Limb (tissue), 2 donors: ENCODE measurements around the gene GART.

Source experiments
- DNase-seq, 2 donors: peaks; one replicate each; pipeline ENCODE4 v3.0.0-alpha.2; 2016; ENCODE audit errors: extremely low spot score in 2 of 2

GART gene

GRCh38 chr21:33554236-33554981 is 12.5 kb upstream of the GART start:
- DNase-seq = no peak

- no peak for DNase-seq
Measured at GRCh38 chr21:33552999-33553598, 11.2 kb upstream of the GART start.

- DNase-seq = no peak
Measured at GRCh38 chr21:33552093-33552998, 10.4 kb upstream of the GART start.

GRCh38 chr21:33551664-33552063 is 9.7 kb upstream of the GART start:
- DNase-seq = no peak

- DNase-seq = no peak
Measured at GRCh38 chr21:33550772-33551660, 9.1 kb upstream of the GART start.

- no peak for DNase-seq
Measured at GRCh38 chr21:33549848-33550771, 8.2 kb upstream of the GART start.

- DNase-seq = no peak
Measured at GRCh38 chr21:33546086-33546485, 4.2 kb upstream of the GART start.

GRCh38 chr21:33544451-33545195 is 2.7 kb upstream of the GART start:
- DNase-seq = no peak

GRCh38 chr21:33543505-33544129 is 1.7 kb upstream of the GART start:
- no peak for DNase-seq

GRCh38 chr21:33542640-33543504 is 955 bp upstream of the GART start, which contains the start of gene SON:
Gene SON (plus strand): TSS chr21:33543038. CDS start chr21:33543093, 55 bp downstream.
- peak; percentile 98 to 99 for DNase-seq

GRCh38 chr21:33541105-33541711 is 709 bp downstream of the GART start:
- peak in 1 of 2 donors; percentile 38 for DNase-seq

- no peak for DNase-seq
Measured at GRCh38 chr21:33540711-33541104, 1.2 kb downstream of the GART start.

- DNase-seq = no peak
Measured at GRCh38 chr21:33539616-33540015, 2.3 kb downstream of the GART start.

- no peak for DNase-seq
Measured at GRCh38 chr21:33537212-33537611, 4.7 kb downstream of the GART start.

- DNase-seq = no peak
Measured at GRCh38 chr21:33531007-33531406, 10.9 kb downstream of the GART start.

- no peak for DNase-seq
Measured at GRCh38 chr21:33522953-33523349, 19.0 kb downstream of the GART start.

GRCh38 chr21:33522297-33522952 is 19.5 kb downstream of the GART start:
- DNase-seq = no peak
